Activated CD4-positive, alpha-beta memory T cell treated with anti-CD3 and anti-CD28 coated beads, Interleukin-2, amount 10 ng/mL, durations not matched to agents 7 days and 5 days (primary cell): ENCODE results near the gene LRP11. TPM values are rescaled to one million over a fixed set of nuclear protein-coding genes. Genes with fewer than 3 reads are reported as not detected.
"Not testable (repeated sequence)": the region's sequence is repeated elsewhere in the genome, so short reads cannot be mapped to it uniquely, and the experiment has no call there.

Source experiments
- CTCF ChIA-PET: fragments of 350-600 bp; sonication (Branson Sonifier 250); formaldehyde crosslinking; loops from one replicate; lab custom pipeline; 2021; ENCODE audit warnings: antibody characterized with exemption, inconsistent platforms; lab: Charles Lee
- POLR2A ChIA-PET: fragments of 350-600 bp; sonication (Branson Sonifier 250); formaldehyde crosslinking; loops from one replicate; lab custom pipeline; 2021; ENCODE audit warnings: antibody characterized with exemption; lab: Charles Lee
- DNase-seq: peaks from one replicate; pipeline ENCODE4 v3.0.0-alpha.2; 2020
- H3K27ac Mint-ChIP-seq: one replicate; pipeline ENCODE4 v1.8.0; 2021; ENCODE audit warnings: mild to moderate bottlenecking, mixed read lengths
- H3K27me3 Mint-ChIP-seq: one replicate; pipeline ENCODE4 v1.8.0; 2021; ENCODE audit warnings: mixed read lengths
- H3K36me3 Mint-ChIP-seq: one replicate; pipeline ENCODE4 v1.8.0; 2021; ENCODE audit warnings: low read depth, mixed read lengths
- H3K4me1 Mint-ChIP-seq: one replicate; pipeline ENCODE4 v1.8.0; 2021; ENCODE audit warnings: mixed read lengths
- H3K4me3 Mint-ChIP-seq: one replicate; pipeline ENCODE4 v1.8.0; 2021; ENCODE audit warnings: mild to moderate bottlenecking, mixed read lengths
- H3K9me3 Mint-ChIP-seq: one replicate; pipeline ENCODE4 v1.8.0; 2021; ENCODE audit warnings: mixed read lengths
- total RNA-seq, 2 experiments: library from RNA; stranded (reverse); gene quantifications; one replicate each; pipeline ENCODE4 v1.2.3, GENCODE V29; 2021

LRP11 gene
- total RNA-seq, 2 experiments from 2014 or later = 6.0 to 7.2 TPM

DNA sequence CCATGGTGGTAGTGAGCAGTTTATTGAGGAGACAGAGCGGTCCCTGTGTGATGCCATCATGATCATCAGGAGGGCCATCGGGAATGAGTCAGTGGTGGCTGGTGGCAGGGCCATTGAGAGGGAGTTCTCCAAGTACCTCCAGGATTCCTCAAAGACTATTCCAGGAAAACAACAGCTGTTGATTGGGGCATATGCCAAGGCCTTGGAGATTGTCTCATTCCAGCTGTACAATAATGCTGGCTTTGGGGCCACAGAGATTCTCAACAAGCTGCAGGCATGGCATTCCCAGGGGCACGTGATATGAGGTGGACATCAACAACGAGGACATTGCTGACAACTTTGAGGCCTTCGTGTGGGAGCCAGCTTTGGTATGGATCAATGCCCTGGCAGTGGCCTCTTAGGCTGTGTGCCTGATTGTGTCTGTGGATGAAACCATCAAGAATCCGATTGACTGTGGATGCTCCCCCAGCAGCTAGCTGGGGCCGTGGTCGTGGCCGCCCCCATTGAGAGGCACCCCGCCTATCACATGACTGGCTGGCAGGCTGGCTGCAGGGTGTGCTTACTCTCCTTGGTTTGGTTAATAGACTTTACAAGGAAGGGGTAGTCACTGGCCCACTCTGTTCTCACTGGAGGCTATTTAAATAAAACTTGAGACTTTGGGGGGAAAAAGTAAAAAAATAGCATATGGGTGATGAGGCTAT is 17.1 kb upstream of the LRP11 start:
- ChIA-PET POLR2A (no interaction called here), CTCF (no interaction called here)
- H3K36me3 Mint-ChIP-seq = no peaks in the 10 kb centered on the region
- peaks cover 61% of the 10 kb centered on the region for H3K27me3 Mint-ChIP-seq
- no peaks in the 10 kb centered on the region for H3K9me3 Mint-ChIP-seq
- H3K4me3 Mint-ChIP-seq = no peak overlapping the region
- DNase-seq = no peak
- no peaks in the 10 kb centered on the region for H3K4me1 Mint-ChIP-seq
- no peak overlapping the region for H3K27ac Mint-ChIP-seq

GRCh38 chr6:149877659-149878058 is 13.5 kb upstream of the LRP11 start:
- no peaks in the 10 kb centered on the region for H3K4me1 Mint-ChIP-seq
- CTCF ChIA-PET = interaction anchor here (1.7 kb wide), 1 partner anchor 12 kb away, joined by 3 read pairs; no protein-coding TSS in a partner anchor

GRCh38 chr6:149876241-149876933 is 12.2 kb upstream of the LRP11 start:
- Mint-ChIP-seq H3K4me3 (no peak overlapping the region), H3K9me3 (peaks cover 3% of the 10 kb centered on the region), H3K36me3 (no peaks in the 10 kb centered on the region), H3K27ac (no peak overlapping the region), H3K27me3 (peaks cover 63% of the 10 kb centered on the region), H3K4me1 (no peaks in the 10 kb centered on the region)
- ChIA-PET POLR2A (no interaction called here), CTCF (no interaction called here)
- no peak for DNase-seq

More at GRCh38 chr6:149877659-149878058, 13.5 kb upstream of the LRP11 start:
- H3K27me3 Mint-ChIP-seq = peaks cover 60% of the 10 kb centered on the region
- no peaks in the 10 kb centered on the region for H3K36me3 Mint-ChIP-seq
- no peak overlapping the region for H3K27ac Mint-ChIP-seq
- no peak overlapping the region for H3K4me3 Mint-ChIP-seq
- no peak for DNase-seq
- no peaks in the 10 kb centered on the region for H3K9me3 Mint-ChIP-seq
- POLR2A ChIA-PET = no interaction called here

DNA sequence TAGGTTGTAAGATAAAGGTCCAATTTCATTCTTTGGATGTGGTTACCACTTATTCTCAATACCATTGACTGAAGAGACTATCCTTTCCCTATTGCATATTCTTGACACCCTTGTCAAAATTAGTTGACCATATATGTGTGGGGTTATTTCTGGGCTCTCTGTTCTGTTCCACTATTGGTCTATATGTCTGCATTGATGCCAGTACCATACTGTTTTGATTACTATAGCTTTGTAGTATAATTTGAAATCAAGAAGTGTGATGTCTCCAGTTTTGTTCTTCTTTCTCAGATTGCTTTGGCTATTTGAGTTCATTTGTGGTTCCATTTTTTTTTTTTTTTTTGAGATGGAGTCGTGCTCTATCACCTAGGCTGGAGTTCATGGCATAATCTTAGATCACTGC is 8.1 kb upstream of the LRP11 start:
- ChIA-PET POLR2A (no interaction called here), CTCF (no interaction called here)
- Mint-ChIP-seq H3K4me3 (no peak overlapping the region), H3K27me3 (peaks cover 43% of the 10 kb centered on the region), H3K4me1 (no peaks in the 10 kb centered on the region), H3K36me3 (no peaks in the 10 kb centered on the region), H3K27ac (no peak overlapping the region), H3K9me3 (peaks cover 3% of the 10 kb centered on the region)
- DNase-seq = no peak

GRCh38 chr6:149871182-149871581 is 7.0 kb upstream of the LRP11 start:
- ChIA-PET CTCF (no interaction called here), POLR2A (no interaction called here)
- H3K9me3 Mint-ChIP-seq = peaks cover 3% of the 10 kb centered on the region
- H3K27ac Mint-ChIP-seq = no peak overlapping the region
- H3K27me3 Mint-ChIP-seq = peaks cover 34% of the 10 kb centered on the region
- H3K36me3 Mint-ChIP-seq = no peaks in the 10 kb centered on the region
- no peak for DNase-seq
- no peaks in the 10 kb centered on the region for H3K4me1 Mint-ChIP-seq
- H3K4me3 Mint-ChIP-seq = no peak overlapping the region

DNA sequence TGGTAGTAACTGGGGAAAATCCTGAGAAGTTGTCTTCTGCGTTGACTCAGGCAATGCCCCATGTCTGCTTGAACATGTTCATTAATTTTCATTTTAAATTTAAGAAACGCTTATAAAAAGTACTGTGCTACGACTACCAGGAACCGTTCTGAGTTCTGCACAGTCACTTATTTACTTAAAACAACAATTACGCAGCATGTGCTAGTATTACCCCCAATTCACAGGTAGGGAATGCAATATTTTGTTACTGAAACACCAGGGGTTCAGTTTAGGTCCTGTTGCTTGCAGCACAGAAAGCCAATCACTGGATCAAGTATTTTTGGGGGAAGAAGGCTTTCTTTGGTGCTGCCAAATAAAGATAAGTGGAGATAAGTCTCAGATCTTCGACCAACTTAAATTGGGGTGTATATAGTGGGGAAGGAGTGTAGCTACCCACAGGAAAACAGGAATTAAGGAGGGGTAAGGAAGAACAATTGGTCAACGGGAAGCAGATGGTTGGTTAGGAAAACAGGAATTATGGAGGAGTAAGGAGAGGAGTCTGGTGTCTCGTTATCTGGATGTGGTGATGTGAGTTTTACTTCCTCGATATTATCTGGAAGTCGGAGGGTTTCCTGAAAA is 5.2 kb upstream of the LRP11 start:
- Mint-ChIP-seq H3K36me3 (no peaks in the 10 kb centered on the region), H3K9me3 (peaks cover 3% of the 10 kb centered on the region), H3K4me1 (peaks cover 7% of the 10 kb centered on the region), H3K27ac (no peak overlapping the region), H3K27me3 (peaks cover 29% of the 10 kb centered on the region), H3K4me3 (no peak overlapping the region)
- ChIA-PET POLR2A (no interaction called here), CTCF (interaction anchor here (1.5 to 1.6 kb wide), 2 partner anchors 29 to 33 kb away, joined by 4 to 6 read pairs; no protein-coding TSS in a partner anchor)
- no peak for DNase-seq

- POLR2A ChIA-PET = no interaction called here
- H3K27me3 Mint-ChIP-seq = peaks cover 18% of the 10 kb centered on the region
- H3K27ac Mint-ChIP-seq = no peak overlapping the region
- H3K4me3 Mint-ChIP-seq = no peak overlapping the region
- no peaks in the 10 kb centered on the region for H3K36me3 Mint-ChIP-seq
- H3K9me3 Mint-ChIP-seq = peaks cover 3% of the 10 kb centered on the region
- no peak for DNase-seq
- CTCF ChIA-PET = interaction anchor here (1.4 to 1.6 kb wide), 2 partner anchors 27 to 33 kb away, joined by 3 to 6 read pairs; no protein-coding TSS in a partner anchor
- peaks cover 8% of the 10 kb centered on the region for H3K4me1 Mint-ChIP-seq
These were observed 3.9 kb upstream of the LRP11 start for GRCh38 chr6:149867876-149868640.

- Mint-ChIP-seq H3K9me3 (no peaks in the 10 kb centered on the region), H3K4me3 (peak overlapping the region; percentile 52), H3K27ac (no peak overlapping the region), H3K27me3 (peaks cover 11% of the 10 kb centered on the region), H3K36me3 (no peaks in the 10 kb centered on the region), H3K4me1 (peaks cover 26% of the 10 kb centered on the region)
- ChIA-PET POLR2A (no interaction called here), CTCF (interaction anchor here (0.9 to 1.9 kb wide), 6 partner anchors 8 to 31 kb away, joined by 3 to 9 read pairs (median 4); no protein-coding TSS in a partner anchor)
- peak; percentile 38 for DNase-seq
These were observed 698 bp upstream of the LRP11 start for GRCh38 chr6:149864578-149865535.

GRCh38 chr6:149862922-149863697 is 1.0 kb downstream of the LRP11 start:
- H3K27ac Mint-ChIP-seq = no peak overlapping the region
- ChIA-PET CTCF (interaction anchor here (0.8 to 1.0 kb wide), 2 partner anchors 22 to 27 kb away, joined by 3 to 4 read pairs; no protein-coding TSS in a partner anchor), POLR2A (interaction anchor here (1.4 kb wide), 1 partner anchor 113 kb away, joined by 3 read pairs; the partner anchor contains the start of gene PCMT1)
- H3K27me3 Mint-ChIP-seq = peaks cover 6% of the 10 kb centered on the region
- no peaks in the 10 kb centered on the region for H3K36me3 Mint-ChIP-seq
- DNase-seq = peak; percentile 45
- no peaks in the 10 kb centered on the region for H3K9me3 Mint-ChIP-seq
- peaks cover 26% of the 10 kb centered on the region for H3K4me1 Mint-ChIP-seq
- H3K4me3 Mint-ChIP-seq = peak overlapping the region; percentile 77

GRCh38 chr6:149862424-149862738 is 1.8 kb downstream of the LRP11 start:
- H3K4me3 Mint-ChIP-seq = peak overlapping the region; percentile 45
- CTCF ChIA-PET, H3K27me3 Mint-ChIP-seq, DNase-seq, H3K27ac Mint-ChIP-seq, H3K36me3 Mint-ChIP-seq, H3K9me3 Mint-ChIP-seq: not testable (repeated sequence)
- peaks cover 26% of the 10 kb centered on the region for H3K4me1 Mint-ChIP-seq
- POLR2A ChIA-PET = interaction anchor here (1.0 kb wide), 1 partner anchor 144 kb away, joined by 3 read pairs; the partner anchor contains the start of gene LATS1
